ENCODE measurements around the gene RBM4. TPM values are rescaled to one million over a fixed set of nuclear protein-coding genes. Genes with fewer than 3 reads are reported as not detected.

The RBM4 gene
- total and polyA plus RNA-seq, 9 of the 15 experiments (the other 6 are each of a cell fraction or from before 2014, with no cell fraction given): 81.6 to 233 (median 122) TPM

DNA sequence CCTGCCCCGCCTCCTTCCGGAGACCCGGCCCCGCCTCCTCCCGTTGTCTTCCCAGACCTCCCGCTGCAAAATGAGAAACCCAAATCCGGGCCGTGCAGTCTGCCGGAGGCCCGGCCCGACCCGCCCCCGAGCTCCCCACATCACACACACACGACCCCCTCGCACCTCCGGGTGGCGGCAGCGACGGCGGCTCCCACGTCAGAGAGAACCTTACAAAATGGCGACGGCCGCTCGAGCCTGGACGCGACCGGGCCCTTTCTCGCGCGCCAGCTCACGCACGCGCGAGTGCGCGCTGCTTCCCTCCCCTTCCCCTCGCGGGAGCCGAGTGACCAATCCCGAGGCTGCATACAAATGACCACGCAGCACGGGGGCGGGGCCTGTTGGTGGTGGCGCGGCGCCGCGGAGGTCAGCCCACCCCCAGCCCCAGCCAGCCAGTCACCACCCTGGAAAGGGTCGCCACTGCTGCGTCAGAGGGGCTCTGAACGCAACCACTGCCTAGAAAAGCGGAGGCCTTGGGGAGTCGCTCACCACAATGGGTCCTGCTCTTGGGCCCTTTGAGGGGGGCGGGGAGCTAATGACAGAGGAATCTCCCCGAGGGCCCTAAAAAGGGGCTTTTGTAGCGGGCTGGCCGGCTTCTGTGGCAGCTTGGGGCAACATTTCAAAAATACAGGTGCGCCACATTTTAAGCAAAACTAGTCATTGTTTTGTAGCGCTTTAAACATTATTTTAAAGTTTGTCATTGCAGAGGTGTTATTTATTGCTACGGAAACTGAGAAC is 39.3 kb downstream of the RBM4 start, which contains the start of gene RBM4B (continued):
- TF ChIP-seq NFE2 (IDR thresholded peaks at IDR 0.05; ENCODE audit: low read depth): peak; percentile 13; the same call in 1 of the 2 replicates
- no peak for TF ChIP-seq RBM34 (IDR thresholded peaks at IDR 0.05; ENCODE audit: borderline replicate concordance, insufficient read depth, low read length)
- TF ChIP-seq NFIC (IDR thresholded peaks at IDR 0.05): peak; percentile 56
- TF ChIP-seq TAF9B (IDR thresholded peaks at IDR 0.05; ENCODE audit: partially characterized antibody): peak; percentile 64
- no peak for TF ChIP-seq MEF2D (tag; conservative IDR thresholded peaks at IDR 0.05; ENCODE audit: low read depth)
- TF ChIP-seq CEBPG (CRISPR knock-in tag; IDR thresholded peaks at IDR 0.05): no peak
- no peak for TF ChIP-seq CEBPG (tag; conservative IDR thresholded peaks at IDR 0.05 in 1 of 2, IDR thresholded peaks at IDR 0.05 in 1 of 2)
- TF ChIP-seq NRF1 (conservative IDR thresholded peaks at IDR 0.05 in 1 of 2, IDR thresholded peaks at IDR 0.05 in 1 of 2): peak; percentile 94 to 95
- TF ChIP-seq, protein P1, sequence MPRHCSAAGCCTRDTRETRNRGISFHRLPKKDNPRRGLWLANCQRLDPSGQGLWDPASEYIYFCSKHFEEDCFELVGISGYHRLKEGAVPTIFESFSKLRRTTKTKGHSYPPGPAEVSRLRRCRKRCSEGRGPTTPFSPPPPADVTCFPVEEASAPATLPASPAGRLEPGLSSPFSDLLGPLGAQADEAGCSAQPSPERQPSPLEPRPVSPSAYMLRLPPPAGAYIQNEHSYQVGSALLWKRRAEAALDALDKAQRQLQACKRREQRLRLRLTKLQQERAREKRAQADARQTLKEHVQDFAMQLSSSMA (CRISPR knock-in tag; IDR thresholded peaks at IDR 0.05): 0 out of 2 replicates have a peak, but pooled peaks have one; percentile 5
- TF ChIP-seq CBFA2T2 (conservative IDR thresholded peaks at IDR 0.05): no peak
- TF ChIP-seq POLR2H (tag; IDR thresholded peaks at IDR 0.05; ENCODE audit: low read depth): peak; percentile 78
- no peak for TF ChIP-seq ZNF232 (CRISPR knock-in tag; IDR thresholded peaks at IDR 0.05)
- TF ChIP-seq KDM1A (IDR thresholded peaks at IDR 0.05): no peak
- TF ChIP-seq ZC3H11A (IDR thresholded peaks at IDR 0.05; ENCODE audit: low read depth, low read length): 0 out of 2 replicates have a peak, but pooled peaks have one; percentile 28
- 0 out of 2 replicates have a peak, but pooled peaks have one; percentile 17 for TF ChIP-seq SMC3 (conservative IDR thresholded peaks at IDR 0.05; ENCODE audit: insufficient read depth, low read depth, low read length)
- TF ChIP-seq, protein P2, sequence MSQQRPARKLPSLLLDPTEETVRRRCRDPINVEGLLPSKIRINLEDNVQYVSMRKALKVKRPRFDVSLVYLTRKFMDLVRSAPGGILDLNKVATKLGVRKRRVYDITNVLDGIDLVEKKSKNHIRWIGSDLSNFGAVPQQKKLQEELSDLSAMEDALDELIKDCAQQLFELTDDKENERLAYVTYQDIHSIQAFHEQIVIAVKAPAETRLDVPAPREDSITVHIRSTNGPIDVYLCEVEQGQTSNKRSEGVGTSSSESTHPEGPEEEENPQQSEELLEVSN (IDR thresholded peaks at IDR 0.05; ENCODE audit: borderline replicate concordance in 1 of 2, extremely low read depth in 1 of 2, insufficient read depth in 1 of 2, insufficient read length in 1 of 2, low read depth in 1 of 2, low read length in 1 of 2, poor library complexity in 1 of 2, severe bottlenecking in 1 of 2): peak; percentile 85 to 89
- TF ChIP-seq GATAD2A (IDR thresholded peaks at IDR 0.05): peak; percentile 59; the same call in 1 of the 2 replicates
- no peak for TF ChIP-seq KLF13 (tag; IDR thresholded peaks at IDR 0.05; ENCODE audit: borderline replicate concordance, low read depth)
- peak; percentile 51 for TF ChIP-seq GABPB1 (CRISPR knock-in tag; IDR thresholded peaks at IDR 0.05)
- no peak for TF ChIP-seq MEF2A (IDR thresholded peaks at IDR 0.05; ENCODE audit: control insufficient read depth, low read depth, low read length)
- TF ChIP-seq, protein P3, sequence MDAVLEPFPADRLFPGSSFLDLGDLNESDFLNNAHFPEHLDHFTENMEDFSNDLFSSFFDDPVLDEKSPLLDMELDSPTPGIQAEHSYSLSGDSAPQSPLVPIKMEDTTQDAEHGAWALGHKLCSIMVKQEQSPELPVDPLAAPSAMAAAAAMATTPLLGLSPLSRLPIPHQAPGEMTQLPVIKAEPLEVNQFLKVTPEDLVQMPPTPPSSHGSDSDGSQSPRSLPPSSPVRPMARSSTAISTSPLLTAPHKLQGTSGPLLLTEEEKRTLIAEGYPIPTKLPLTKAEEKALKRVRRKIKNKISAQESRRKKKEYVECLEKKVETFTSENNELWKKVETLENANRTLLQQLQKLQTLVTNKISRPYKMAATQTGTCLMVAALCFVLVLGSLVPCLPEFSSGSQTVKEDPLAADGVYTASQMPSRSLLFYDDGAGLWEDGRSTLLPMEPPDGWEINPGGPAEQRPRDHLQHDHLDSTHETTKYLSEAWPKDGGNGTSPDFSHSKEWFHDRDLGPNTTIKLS (IDR thresholded peaks at IDR 0.05; ENCODE audit: borderline replicate concordance, low read depth): peak; percentile 87; the same call in 1 of the 2 replicates
- TF ChIP-seq MTA3 (IDR thresholded peaks at IDR 0.05; ENCODE audit: borderline replicate concordance): peak; percentile 79; the same call in 1 of the 2 replicates
- no peak; the same call in 1 of the 2 replicates for TF ChIP-seq ILF3 (IDR thresholded peaks at IDR 0.05; ENCODE audit: borderline replicate concordance)
- peak; percentile 87 for TF ChIP-seq FIP1L1 (IDR thresholded peaks at IDR 0.05; ENCODE audit: low read depth, low read length, poor library complexity, severe bottlenecking)
- no peak for TF ChIP-seq PTTG1 (tag; IDR thresholded peaks at IDR 0.05; ENCODE audit: low read depth)
